Activated CD4-positive, alpha-beta T cell treated with anti-CD3 and anti-CD28 coated beads for 4 hours (primary cell): Measurements from ENCODE around the gene DNHD1.

Experiments
- DNase-seq, 2 donors: peaks; one replicate each; pipeline ENCODE4 v3.0.0-alpha.2; 2020

The DNHD1 gene

DNA sequence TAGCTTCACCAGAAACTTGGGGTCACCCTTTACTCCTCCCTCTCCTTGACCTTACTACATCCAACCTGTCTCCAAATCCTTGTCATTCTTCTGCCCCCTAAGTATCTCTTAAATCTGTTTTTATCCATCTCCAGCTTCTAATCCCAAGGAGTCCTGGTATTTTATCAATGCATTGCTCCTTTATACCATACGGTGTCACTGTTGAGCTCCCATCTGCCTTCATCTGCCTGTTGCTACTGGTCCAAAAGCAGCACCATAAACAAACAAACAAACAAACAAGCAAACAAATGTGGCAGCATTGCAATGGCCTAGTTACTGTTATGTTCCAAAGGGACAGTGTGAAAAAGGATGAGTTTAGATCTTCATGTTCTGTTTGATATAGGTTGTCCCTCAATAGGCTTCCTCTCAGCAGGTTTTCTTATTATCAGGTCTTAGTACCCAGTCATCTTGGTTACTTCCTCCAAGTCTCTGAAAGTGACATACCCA is 34.2 kb downstream of the DNHD1 start:
- peak in 1 of 2 donors; percentile 21 for DNase-seq

GRCh38 chr11:6538456-6538855 is 41.4 kb downstream of the DNHD1 start:
- no peak for DNase-seq

- DNase-seq = no peak
Measured at GRCh38 chr11:6538945-6539344, 41.9 kb downstream of the DNHD1 start.

DNA sequence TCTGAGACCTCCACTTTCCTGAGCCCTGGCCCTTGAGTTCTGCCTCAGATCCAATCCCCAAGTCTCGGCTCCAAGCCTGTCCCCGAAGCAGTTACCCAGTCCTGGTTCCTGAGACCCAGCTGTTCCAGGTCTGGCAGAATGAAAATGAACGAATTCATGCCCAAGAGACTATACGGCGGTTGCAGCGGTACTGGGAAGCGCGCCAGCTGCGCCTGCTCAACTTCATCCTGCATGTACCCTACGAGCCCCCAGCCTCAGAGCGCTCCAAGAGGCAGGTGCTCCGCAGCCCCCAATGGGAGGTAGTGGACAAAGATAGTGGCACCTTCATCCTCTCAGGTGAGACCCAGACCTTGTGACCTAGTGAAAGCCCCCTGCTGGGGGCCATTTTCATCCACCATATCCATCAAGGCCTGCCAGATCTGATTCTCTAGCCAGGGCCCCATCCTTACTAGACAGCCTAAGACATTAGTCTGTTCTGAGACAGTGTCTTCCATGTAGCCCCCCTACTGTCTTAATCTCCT is 42.7 kb downstream of the DNHD1 start:
- DNase-seq = no peak

- no peak for DNase-seq
Measured at GRCh38 chr11:6541356-6541755, 44.3 kb downstream of the DNHD1 start.

DNA sequence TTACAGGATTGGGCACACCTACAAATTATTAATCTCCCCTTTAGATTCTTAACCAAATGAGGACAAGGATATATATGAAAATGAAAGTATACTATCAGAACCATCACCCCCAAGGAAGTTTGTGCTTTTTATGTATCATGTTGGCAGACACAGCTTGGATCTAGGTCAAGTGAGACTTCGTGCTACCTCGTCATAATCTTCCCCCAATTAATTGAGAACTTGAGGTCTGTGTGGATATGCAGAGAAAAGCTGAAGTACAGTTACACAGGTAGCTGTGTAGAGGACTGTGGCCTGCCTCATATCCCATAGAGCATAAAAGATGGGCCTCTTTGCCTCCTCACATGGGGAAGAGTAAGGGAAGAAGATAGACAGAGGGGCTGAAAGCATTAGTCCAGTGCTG is 45.6 kb downstream of the DNHD1 start:
- no peak for DNase-seq

- DNase-seq = no peak
Measured at GRCh38 chr11:6544921-6545850, 48.1 kb downstream of the DNHD1 start.

GRCh38 chr11:6545917-6546605 is 49.0 kb downstream of the DNHD1 start:
- no peak for DNase-seq

GRCh38 chr11:6546735-6547134 is 49.7 kb downstream of the DNHD1 start:
- DNase-seq = no peak

DNA sequence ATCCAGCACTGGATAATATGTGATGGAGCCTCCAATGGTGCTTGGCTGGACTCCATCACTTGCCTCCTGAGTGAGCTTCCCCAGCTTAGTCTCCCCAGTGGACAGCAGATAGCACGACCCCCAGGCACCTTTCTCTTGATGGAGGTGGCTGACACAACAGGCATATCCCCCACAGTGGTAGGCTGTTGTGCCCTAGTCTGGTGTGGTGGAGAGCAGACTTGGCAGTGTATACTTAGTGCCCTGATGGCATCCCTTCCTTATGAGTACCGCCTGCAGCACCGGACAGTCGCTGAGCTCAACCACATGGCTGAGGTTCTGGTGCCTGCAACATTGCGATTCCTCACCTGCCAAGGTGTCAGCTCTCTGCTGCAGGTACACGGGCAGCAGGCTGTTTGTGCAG is 50.1 kb downstream of the DNHD1 start:
- no peak for DNase-seq

- DNase-seq = no peak
Measured at GRCh38 chr11:6548121-6548520, 51.0 kb downstream of the DNHD1 start.

GRCh38 chr11:6548641-6549040 is 51.6 kb downstream of the DNHD1 start:
- DNase-seq = no peak

DNA sequence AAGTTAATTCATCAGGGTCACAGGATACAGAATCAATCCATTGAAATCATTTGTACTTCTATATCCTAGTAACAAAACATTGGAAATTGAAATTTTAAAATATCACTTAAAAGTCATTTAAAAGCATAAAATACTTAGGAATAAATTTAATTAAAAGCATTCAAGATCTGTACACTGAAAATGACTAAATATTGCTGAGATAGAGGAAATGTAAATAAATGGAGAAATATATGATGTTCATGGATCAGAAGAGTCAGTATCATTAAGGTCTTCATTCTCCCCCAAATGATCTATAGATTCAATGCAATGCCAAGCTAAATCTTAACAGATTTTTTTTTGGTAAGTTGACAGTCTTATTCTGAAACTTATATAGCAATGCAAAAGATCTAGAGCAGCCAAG is 56.6 kb downstream of the DNHD1 start:
- DNase-seq = no peak

DNA sequence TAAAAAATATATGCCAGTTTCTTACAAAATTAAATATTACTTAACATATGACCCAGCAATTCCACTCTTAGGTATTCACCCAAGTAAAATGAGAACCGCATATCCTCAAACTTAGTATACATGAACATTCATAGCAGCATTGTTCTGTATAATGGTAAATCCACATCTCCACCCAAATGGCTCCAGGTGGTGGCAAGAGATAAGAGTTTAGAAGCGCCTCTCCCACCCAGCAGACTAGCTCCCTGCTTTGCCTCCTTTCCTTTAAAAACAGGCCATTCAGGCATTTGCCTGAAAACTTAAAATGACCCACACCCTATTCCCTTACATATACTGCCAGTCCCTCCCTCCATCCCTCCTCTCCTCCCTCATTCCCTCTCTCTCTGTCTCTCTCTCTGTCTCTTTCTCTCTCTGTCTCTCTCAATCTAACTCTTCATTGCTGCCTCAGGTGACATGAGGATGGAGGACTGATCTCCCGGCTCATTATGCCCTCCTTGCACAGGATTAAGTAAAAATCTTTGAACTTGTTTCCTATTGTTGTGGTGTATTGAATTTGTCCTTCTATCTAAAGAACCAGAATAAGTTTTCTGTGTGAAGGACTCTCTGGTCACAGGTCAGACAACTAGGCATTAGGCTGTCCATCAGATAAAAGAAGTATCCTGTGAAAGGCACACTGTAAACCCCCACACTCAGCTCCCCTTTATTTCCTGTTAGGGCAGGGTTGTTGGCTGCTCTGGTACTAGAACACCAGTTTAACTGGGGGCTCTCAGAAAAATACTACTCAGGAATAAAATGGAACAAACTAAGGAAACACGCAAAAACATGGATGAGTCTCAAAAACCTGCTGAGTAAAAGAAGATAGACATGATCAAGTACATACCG is 58.0 kb downstream of the DNHD1 start:
- no peak for DNase-seq

DNA sequence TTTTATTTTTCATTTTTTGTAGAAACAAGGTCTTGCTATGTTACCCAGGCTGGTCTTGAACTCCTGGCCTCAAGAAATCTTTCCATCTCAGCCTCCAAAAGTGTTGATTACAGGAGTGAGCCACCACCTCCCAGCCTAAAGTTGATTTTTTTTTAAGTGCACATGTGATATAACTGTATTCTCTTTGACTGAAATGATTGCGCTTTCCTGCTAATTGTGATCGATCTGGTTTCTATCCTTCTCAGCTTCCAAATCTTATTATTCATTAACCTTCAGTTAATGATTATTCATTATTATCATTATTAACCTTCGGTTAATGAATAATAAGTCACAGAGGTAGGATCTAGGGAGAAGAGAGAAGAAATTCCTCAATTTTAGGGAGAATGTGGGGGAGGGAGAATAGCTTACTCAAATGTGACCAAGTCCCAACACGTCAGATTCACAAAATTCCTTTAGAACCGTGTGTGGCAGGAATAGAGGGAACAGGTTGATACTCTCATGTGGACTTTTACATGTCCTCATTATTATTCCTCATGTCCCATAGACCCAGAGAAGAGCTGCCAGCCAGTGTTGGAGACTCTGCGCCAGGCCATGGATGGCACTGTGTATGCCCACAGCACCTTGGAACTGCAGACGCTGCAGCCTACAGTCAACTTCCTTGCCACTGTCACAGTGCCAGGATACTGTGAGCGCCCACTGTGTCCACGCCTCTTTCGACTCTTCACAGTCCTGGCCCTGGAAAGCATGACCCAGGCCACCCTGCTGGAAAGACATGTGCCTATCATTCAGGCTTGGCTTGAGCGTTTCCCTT is 59.3 kb downstream of the DNHD1 start:
- DNase-seq = no peak

DNA sequence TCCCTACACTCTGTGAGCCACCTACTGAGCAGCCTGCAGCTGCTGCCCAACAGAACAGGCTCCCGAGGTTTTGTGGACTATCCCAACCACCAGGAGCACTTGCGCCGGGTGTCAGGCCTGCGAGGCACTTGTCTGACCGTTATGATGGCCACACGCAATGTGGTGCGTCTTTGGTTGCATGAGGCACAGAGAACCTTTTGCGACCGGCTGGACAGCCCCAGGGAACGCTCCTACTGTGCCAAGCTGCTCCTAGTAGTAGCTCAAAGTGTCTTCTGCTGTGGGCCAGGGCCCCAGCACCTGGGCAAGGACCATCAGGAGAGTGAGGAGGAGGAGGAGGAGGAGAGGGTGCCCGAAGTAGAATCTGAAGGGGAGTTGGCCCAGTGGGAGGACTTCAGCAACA is 60.0 kb downstream of the DNHD1 start:
- no peak for DNase-seq

- no peak for DNase-seq
Measured at GRCh38 chr11:6557761-6558674, 60.9 kb downstream of the DNHD1 start.

- no peak for DNase-seq
Measured at GRCh38 chr11:6559369-6559768, 62.3 kb downstream of the DNHD1 start.

GRCh38 chr11:6561288-6561687 is 64.2 kb downstream of the DNHD1 start:
- no peak for DNase-seq

DNA sequence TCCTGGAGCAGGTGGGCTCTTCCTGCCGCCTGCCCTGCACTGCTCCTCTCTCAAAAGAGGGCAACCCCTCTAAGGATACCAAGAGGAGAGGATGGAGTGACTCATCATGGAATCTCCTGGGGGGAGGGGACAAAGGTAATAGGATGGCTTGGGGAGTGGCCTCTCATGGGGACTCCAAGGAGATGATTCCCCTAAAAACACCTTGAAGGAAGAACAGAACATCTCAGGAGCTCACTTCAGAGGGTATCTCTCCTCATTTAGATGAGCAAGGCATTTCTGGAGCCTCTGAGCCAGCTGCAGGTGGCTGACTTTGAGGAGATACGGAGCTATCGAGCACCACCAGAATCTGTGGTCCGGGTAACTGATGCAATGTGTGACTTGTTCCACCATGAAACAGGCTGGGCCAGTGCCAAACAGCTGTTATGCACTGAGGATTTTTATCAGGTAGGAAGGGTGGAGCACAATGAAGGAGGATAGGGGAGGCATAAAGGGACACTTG is 66.1 kb downstream of the DNHD1 start:
- DNase-seq = no peak

DNA sequence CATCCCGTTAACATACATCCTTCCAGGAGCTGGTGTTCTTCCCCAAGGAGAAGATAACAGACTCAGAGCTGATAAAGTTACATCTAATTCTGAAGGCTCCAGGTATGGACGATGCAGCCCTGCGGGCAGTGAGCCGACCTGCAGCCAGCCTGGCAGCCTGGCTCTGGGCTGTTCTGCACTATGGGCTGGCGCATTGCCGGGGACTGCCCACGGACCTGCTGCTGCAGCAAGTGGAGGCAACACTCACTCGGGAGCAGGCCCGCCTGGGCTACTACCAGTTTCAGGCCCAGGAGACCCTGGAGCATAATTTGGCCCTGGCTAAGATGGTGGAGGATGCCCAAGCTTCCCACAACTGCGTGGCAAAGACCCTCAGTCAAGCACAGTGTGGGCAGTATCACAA is 66.6 kb downstream of the DNHD1 start:
- no peak for DNase-seq
